Measurements from ENCODE around the gene SNAPIN.
A peak's percentile ranks its signal among the peaks of the same experiment; 100 is the strongest.
"Not testable (repeated sequence)": the region's sequence is repeated elsewhere in the genome, so short reads cannot be mapped to it uniquely, and the experiment has no call there.

SNAPIN gene

DNA sequence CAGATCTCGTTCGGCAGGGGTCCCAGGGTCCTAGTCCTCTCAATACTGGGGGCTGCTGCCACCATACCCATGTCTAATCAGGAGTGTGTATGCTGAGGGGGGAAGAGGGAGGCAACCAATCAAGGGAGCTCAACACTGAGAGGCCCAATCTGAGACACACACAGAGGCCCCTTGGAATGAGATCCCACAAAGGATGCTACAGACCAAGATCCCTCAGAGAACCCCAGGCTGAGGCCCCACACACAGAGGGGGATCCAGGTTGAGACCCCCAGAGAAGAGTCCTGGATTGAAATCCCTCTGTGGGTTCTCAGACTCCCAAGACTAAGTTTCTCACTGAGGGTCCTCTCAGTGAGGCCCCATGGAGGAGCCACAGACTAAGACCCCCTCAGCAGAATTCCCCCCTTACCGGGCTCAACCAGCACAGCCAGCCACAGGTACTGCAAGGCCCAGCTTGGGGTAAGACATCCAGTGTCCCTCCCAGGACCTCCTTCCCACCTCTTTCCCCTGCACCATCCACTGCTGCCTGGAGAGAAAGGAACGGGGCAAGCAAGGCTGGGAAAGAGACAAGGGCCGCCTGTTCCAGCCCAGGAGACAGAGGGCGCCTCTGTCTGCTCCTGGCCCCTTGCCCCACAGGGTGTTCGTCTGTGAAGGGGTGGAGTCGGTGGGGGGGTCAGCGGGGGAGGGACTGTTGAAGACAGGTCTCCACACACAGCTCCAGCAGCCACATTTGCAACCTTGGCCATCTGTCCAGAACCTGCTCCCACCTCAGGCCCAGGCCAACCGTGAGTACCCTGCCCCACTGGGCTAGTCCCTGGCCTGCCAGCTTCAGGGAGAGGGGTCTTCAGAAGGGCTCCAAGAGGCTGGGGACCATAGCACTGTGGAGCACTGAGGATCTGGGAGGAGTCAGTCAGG, 30.5 kb upstream of the SNAPIN start, which contains the start of gene S100A1:
Gene S100A1 (plus strand): TSS at position 720 of the 912 bp plus-strand sequence. CDS start 2,088 bp downstream, outside the sequence.
- no peak for DNase-seq

DNA sequence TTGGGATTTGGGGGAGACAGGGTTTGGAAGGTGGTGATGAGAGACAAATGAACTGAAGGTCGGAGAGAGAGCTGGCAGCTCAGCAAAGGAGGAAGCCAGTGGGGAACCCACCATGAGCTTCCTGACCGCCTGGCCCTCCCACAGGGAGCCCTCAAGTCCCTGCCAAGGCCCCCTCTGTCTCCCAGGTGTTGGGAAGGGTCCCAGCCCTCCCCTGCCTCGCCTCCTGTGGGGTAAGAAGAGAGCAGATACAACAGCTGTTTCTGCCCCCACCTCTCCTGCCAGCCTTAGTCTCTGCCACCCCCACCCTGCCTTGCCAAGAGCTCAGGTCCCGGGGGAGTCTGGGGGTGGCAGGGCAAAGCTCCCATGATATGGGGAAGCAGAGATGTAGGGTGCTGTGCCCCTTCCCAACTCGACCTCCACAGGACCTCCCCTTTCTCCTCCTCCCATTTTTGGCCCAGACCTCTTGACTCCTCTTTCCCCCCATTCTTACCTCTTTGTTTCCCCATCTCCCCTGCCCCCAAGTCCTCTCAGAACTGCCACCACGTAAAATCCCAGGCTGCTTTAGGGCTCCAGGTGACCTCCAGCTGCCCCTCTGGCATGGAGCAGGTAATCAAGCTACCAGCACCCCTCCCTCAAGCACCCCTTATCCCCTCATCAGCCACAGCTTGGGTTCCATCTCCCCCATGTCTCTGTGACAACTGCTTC, 29.7 kb upstream of the SNAPIN start:
- no peak for DNase-seq

DNA sequence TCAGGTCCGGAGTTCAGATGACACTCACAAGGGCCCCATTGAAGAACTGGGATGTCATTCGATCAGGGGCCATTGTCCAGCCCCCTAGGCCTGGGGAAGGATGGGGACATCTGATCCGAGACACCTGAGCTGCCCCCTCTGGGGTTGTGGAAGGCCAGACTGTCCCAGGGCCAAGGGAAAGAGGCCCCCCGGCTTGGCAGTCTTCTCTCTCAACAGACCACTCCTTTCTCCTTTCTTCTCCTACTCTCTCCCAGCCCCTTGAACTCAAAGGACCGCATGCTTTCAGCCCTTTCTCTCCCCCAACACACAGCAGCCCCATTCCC, 29.2 kb upstream of the SNAPIN start:
- DNase-seq: no peak

DNA sequence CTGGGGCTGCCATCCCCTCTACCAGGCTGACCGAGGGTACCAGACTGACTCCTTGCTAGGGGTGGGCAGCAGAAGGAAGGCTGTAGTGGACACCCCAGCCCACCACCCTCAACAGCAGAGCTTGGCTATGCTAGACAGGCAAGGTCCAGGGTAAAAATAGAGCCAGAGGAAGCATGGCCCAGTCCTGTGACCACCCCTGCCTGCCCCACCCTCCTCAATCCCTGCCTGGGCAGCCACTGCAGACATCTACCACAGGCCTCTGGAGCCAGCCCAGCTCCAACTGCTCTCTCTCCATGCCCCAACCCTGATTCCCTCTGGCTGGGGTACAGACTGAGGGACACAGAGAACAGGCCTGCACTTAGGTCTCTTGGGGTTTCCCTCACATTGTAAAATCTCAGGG, 28.5 kb upstream of the SNAPIN start:
- no peak for DNase-seq

DNA sequence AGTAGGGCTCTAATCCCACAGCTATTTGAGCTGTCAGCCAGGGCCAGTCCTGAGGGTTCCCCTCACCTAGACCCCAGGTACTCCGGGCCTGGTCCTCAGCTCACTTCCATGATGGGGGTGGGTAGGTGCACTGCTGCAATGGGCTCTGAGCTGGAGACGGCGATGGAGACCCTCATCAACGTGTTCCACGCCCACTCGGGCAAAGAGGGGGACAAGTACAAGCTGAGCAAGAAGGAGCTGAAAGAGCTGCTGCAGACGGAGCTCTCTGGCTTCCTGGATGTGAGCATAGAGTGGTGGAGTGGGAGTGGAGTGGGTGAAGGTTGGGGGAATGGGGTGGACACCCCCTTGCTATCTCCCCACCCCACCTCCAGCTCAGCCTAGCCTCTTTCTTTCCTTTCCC, 28.1 kb upstream of the SNAPIN start:
- DNase-seq: no peak

DNA sequence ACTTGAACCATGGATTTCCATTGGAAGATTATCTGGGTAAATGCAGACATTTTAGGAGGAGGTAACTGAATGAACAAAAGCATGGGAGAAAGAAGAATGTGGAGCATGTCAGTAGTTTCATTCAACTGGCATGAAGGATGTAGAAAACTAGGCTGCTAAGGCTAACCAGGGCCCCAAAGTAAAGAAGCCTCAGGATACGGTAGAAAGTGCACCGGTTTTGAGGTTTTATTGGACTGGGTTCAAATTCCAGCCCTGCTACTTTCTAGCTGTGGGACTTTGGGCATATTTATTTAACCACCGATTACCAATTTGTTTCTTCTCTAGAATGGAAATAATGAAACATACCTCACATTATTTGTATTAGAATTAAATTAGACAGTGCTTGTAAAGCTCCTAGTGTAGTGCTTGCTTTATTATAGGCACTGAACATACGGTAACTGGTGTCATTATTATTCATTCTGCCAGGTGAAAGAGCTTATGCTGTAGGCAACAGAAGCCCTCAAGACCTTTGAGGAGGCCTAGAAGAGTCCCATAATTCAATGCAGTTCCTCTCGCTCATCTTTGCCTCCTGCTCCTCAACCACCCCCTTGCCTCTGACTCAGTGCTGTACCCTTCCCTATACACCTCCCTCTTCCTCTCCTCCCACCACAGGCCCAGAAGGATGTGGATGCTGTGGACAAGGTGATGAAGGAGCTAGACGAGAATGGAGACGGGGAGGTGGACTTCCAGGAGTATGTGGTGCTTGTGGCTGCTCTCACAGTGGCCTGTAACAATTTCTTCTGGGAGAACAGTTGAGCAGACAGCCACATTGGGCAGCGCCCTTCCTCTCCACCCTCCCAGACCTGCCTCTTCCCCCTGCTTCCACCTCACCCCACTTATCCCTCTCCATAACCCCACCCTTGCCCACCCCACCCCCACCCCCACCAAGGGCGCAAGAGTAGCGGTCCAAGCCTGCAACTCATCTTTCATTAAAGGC, 27.2 kb upstream of the SNAPIN start:
- DNase-seq: no peak

DNA sequence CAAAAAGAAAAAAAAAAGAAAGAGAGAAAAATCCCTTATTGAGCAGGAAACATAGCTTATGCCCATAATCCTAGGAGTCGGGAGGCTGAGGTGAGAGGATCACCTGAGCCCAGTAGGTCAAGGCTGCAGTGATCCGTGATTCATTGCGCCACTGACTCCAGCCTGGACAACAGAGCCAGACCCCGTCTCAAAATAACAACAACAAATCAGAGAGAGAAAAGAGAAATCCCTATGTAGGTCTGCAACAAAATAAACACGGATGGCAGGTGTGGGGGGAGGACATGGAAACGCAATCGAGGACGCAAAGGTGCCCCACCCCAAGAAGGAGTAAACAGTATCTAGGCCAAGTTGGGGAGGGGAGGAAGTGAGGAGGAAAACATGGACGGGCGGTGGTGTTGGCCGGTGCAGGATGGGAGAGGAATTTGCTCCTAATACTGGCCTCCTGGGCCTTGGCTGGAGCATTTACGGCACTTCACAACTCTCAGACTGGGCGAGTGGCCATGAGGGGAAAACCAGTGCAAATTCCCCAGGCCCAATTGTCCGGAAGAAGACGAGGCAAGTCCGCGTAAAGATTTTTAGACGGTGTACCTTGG, 25.2 kb upstream of the SNAPIN start:
- no peak for DNase-seq

DNA sequence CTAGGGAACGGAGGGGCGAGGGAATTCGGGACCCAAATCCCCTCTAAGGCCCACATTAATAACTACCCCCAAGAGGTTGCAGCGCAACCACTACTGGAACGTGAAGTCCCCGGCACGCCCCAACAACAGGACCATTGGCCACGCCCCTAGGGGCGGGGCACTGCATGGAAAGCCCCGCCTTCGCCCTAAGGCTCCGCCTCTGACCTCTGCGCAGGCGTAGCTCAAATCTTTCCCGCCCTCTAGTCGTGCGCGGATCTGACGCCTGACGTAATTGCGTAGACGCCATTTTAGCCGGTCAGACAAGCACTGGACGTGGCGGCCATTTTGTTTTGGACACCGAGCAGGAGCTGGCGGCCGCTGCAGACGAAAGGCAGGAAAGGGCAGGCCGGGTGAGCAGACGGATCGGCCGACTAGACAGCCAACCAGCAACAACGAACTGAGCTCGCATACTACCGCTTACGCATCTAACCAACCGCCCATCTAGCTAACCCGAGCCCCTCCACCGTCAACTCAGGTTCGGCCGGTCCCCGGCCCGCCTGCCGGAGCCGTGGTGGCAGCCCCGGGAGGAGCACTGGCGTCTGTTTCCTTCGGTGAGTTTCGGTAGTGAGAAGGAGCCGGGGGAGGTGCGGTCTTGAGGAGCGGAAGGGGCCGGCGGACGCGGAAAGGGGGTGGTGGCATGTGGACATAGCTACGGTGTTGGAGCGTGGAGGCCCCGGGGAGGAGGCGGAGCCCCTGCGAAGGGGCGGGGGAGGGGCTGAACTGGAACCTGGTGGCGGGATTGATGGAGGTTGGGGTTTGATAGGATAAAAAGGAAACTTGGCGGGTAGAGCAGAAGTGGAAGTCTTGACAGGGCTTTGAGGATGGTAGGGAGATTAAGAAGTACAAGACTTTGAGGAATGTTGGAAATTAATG, 24.5 kb upstream of the SNAPIN start, which contains the start of gene CHTOP:
Gene CHTOP (plus strand): TSS at position 313 of the 912 bp plus-strand sequence. CDS start 2,523 bp downstream, outside the sequence.
- peak; percentile 98 for DNase-seq

DNA sequence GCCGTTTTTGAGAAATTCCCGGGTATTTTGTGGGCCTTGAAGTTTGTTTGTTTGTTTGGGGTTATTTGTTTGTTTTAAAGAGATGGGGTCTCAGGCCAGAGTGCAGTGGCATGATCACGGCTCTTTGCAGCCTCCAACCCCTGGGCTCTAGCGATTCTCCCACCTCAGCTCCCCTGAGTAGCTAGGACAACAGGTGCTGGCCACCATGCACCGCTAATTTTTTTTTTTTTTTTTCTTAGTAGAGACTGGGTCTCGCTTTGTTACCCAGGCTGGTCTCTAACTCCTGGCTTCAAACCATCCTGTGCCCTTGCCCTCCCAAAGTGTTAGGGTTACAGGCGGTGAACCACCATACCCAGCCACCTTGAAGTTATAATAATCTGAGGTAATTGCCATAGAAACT, 22.6 kb upstream of the SNAPIN start:
- no peak for DNase-seq

DNA sequence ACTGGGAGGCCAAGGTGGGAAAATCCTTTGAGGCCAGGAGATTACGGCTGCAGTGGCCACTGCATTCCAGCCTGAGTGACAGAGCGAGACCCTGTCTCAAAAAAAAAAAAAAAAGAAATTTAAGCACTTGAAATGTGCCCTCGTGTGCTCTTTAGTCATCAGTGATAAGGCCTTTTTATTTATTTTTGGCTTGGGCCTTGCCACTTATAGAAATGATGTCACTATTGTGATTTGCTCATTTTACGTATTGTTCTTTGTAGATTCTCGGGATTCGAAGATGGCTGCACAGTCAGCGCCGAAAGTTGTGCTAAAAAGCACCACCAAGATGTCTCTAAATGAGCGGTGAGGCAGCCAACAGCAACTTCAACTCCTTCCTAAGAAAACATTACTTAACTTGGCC, 22.2 kb upstream of the SNAPIN start:
- DNase-seq: no peak

DNA sequence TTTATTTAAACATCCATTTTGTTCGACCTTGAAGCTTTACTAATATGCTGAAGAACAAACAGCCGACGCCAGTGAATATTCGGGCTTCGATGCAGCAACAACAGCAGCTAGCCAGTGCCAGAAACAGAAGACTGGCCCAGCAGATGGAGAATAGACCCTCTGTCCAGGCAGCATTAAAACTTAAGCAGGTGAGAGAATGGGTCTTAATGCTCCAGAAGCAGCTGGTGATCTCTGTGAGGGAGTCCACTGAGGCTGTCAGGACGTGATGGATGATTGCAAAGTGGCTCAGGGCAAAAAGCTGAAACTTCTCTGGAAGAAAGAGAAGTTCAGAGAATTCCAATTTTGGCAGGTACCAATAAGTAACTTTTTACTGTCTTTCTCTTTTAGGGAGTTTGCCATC, 20.2 kb upstream of the SNAPIN start:
- DNase-seq: no peak

DNA sequence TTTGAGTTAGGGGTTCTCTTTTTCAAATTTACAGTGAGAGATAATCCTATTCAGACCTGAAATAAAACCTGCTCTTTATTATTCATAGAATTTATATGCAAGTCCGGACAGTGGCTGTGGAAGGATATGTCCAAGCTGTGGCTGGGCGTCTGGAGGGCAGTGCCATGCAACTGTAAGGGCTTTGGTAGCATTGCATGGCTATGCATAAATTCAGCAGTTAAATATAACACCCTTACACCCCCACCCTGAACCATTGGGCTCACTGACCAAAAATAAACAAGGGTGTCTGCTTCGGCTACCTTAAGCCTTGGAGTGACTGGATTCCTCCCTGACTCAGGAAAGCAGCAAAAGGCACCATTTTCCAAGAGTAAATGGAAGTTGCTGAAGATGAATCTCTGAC, 19.2 kb upstream of the SNAPIN start:
- DNase-seq: no peak

DNA sequence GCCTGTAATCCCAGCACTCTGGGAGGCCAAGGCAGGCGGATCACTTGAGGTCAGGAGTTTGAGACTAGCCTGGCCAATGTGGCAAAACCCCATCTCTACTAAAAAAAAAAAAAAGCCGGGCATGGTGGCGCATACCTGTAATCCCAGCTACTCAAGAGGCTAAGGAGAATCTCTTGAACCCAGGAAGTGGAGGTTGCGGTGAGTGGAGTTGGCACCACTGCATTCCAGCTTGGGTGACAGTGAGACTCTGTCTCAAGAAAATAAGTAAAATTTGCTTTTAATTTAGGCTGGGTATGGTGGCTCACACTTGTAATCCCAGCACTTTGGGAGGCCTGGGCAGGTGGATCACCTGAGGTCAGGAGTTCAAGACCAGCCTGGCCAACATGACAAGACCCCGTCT, 18.3 kb upstream of the SNAPIN start:
- not testable (repeated sequence) for DNase-seq

DNA sequence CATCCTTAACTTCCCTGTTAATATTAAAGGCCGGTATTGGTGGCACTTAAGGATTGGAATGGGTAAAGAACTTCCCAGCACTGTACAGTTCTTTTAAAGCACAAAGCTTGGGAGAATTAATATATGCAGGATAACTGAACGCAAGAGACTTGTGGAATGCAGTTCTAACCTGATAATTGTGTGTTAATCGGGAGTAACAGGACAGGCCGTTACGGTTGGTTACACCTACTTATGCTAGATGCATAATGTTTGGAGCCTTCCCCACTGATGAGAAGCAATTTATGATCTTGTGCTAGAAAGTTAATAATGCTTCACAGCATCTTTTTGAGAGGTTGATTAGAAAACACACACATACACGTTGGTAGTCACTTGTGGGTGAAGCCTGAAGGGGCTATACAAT, 17.6 kb upstream of the SNAPIN start:
- no peak for DNase-seq

DNA sequence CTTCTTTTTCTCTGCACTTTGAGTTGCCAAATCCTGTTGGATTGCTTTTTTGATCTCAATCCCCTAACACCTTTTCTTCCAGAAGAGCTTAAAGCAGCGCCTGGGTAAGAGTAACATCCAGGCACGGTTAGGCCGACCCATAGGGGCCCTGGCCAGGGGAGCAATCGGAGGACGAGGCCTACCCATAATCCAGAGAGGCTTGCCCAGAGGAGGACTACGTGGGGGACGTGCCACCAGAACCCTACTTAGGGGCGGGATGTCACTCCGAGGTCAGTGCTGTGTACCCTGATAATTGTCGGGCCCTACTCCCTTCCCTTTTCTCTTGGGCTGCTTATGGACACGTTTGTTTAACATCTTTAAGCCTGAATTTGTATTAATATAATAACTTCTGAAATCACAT, 16.3 kb upstream of the SNAPIN start:
- no peak for DNase-seq

DNA sequence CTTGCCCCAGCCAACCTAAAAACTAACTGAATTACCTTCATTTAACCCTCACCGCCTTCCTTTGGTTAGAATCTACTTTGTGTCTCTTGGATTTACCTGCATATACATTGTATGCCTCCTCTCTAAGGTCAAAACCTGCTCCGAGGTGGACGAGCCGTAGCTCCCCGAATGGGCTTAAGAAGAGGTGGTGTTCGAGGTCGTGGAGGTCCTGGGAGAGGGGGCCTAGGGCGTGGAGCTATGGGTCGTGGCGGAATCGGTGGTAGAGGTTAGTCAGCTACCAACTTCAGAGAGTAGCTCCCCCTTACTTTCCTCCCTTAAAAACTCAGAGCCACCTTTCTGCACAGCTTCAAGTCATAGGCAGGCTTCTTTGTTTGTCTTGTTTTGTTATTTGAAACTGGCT, 15.4 kb upstream of the SNAPIN start:
- DNase-seq: no peak

DNA sequence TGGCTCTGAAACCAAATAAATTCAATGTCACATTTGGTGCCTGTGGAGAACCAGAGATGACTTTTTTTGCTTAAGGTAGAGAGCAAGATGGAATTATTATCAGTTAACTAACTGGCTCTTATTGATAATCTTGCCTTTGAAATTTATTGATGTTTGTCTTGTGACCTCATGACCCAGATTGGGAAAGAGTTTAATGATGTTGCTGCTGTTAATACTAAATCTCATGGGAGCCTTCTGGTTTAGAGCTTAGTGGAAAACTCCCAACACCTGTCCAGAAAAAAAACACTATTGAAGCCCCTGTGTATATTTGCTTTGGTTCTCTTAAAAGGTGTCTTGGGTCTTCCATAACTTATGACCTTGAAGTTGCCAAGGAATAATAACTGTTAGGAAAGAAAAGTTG, 14.7 kb upstream of the SNAPIN start:
- DNase-seq: no peak

DNA sequence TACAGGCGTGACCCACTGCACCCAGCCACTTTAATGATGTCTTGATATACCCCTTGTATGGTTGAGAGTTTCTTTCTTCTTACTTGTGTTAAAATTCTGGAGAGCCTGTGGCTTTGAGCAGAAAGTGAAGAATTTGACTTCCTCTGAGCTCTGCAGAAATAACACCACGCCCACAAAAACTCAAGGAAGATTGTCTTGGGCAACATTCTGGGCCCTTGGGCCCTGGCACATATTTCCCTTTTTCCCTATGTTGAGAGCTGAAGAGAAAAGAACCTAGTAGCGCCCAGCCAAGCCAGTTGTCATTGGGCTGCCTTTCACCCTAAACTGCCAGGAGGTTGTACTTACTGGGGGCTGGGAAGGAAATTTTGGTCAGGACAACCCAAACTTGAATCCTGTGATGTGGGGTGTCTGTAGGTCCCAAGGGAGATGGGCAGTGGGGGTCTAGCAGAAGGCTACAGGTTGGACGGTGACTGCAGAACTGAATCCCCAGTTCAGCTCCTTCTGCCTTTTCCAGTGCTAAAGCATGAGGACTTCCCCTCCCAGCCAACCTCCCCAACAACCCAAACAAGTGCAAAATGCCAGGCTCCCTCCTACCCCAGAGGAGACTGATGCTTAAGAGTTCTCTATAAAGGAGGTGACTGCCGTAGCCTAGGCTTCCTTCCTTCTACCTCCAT, 11.7 kb upstream of the SNAPIN start:
- DNase-seq: no peak

DNA sequence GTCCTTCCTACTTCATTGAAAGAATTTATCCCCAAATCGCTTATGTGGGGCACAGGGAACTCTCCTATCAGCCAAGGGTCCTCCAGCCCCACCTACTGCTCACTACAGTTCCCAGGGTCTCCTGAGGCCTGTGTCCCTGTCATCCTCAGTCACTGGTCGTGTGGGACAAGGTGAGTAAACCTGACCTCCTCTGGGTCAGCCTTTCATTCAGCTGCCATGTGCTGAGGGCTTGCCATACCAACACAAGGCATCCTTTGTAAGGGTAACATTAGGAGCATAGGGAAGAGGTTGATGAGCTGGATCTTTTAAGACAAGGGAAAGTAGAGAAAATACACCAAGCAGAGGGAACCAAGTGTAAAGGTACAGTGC, 11.2 kb upstream of the SNAPIN start:
- DNase-seq: no peak

DNA sequence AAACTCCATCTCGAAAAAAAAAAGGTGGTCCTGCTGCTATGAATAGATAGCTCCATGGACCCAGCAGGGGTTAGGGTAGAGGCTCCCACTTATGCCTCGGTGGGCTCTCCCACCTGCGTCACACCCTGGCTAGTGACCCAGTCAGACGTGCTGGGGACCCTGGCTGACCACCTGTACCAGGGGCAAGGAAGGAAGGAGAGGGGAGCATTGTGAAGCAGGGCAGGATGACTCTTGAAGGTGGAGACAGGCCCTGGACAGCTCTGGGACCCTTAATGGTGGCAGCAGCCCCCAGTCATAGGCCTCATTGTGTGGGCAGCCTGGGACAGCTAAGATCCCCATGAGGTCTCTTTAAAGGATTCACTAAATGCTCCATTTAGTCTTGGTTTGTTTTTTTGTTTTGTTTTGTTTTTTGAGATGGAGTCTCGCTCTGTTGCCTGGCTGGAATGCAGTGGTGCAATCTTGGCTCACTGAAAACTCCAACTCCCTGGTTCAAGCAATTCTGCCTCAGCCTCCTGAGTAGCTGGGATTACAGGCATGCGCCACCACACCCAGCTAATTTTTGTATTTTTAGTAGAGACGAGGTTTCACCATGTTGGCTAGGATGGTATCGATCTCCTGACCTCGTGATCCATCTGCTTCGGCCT, 10.4 kb upstream of the SNAPIN start:
- no peak for DNase-seq
